Measurements from ENCODE around the gene CD70.
"Not testable (repeated sequence)": the region's sequence is repeated elsewhere in the genome, so short reads cannot be mapped to it uniquely, and the experiment has no call there.

CD70 gene

GRCh38 chr19:6568816-6569215 lies 22.1 kb downstream of the CD70 start:
- peak; percentile 77 to 82 for DNase-seq

DNA sequence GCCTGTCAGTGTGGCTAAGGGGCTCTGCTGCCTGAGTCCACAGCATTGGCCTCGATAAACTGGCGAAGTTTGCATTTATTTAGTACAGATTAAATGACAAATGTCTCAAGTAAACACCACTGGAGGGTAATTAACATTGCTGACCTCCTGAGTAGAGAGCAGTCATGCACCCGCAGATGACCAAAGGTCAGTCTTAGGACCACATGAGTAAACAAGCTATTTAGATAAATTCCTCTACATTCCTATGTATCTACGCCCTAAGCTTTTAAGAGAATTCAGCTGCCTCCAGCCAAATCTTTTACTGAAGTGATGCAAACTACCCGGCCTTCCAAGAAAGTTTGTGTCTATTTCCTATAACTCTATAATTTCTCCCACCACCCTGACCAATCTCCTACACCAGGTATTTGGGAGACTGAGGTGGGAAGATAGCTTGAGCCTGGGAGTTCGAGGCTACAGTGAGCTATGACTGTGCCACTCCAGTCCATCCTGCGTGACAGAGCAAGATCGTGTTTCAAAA lies 22.9 kb downstream of the CD70 start:
- no peak for DNase-seq

- DNase-seq = not testable (repeated sequence)
Measured at GRCh38 chr19:6566727-6567126, 24.2 kb downstream of the CD70 start.

GRCh38 chr19:6564393-6564792 lies 26.6 kb downstream of the CD70 start:
- peak; percentile 14 to 47 for DNase-seq

GRCh38 chr19:6562437-6562836 lies 28.5 kb downstream of the CD70 start:
- DNase-seq = not testable (repeated sequence)

DNA sequence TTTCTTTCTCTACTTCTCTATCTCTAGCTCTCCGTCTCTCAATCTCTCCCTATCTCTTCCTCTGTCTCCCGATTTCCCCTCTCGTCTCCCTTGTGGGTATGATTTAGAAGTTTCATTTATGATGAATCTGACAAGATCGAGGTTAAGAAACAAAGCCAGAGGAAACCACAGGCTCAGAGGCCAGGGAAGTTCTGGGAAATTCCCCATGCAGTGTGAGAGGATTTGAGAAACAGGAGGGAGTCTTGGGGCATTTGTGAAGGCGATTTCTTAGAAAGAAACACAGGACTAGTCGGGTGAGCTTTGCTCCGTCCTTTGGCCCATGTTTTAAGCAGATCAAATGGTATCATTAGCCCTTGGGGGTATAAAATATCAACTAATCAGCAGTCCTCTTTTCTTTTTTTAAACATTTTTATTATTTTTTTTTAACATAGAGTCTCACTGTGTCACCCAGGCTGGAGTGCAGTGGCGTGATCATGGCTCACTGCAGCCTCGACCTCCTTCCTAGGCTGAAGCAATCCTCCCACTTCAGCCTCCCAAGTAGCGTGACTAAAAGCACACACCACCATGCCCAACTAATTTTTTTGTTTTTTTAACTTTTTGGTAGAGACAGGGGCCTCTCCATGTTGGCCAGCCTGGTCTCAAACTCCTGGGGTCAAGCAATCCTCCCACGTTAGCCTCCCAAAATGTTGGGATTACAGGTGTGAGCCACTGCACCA lies 34.3 kb downstream of the CD70 start:
- no peak for DNase-seq

- DNase-seq = no peak
Measured at GRCh38 chr19:6556043-6556449, 34.9 kb downstream of the CD70 start.

- DNase-seq = no peak
Measured at GRCh38 chr19:6551607-6552450, 39.1 kb downstream of the CD70 start.

GRCh38 chr19:6551091-6551490 lies 39.9 kb downstream of the CD70 start:
- no peak for DNase-seq

- peak; percentile 33 to 58 for DNase-seq
Measured at GRCh38 chr19:6550679-6551078, 40.3 kb downstream of the CD70 start.

DNA sequence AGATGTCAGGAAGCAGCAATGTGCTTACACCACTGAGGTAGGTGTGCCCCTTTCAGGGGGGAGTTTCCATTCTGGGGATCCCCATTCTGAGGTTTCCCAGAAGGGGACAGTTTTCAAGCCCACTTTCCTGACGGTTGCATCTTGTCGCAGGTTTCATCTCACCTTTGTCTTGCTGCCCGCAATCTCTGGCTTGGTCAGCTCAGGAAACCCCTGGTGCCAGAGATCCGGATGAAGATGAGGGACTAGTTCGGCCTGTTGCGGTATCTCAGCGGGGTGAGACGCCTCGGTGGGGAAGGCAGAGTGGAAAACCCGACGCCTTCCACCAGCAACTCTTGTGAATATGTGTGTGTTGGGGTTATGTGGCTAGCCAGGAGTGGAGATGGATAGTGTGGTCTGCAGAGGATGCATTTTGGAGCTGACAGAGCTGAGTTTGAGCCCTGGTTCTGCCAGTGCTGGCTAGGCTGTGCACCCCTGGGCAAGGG lies 47.0 kb downstream of the CD70 start:
- no peak for DNase-seq

- DNase-seq = no peak
Measured at GRCh38 chr19:6540918-6541689, 49.8 kb downstream of the CD70 start.

DNA sequence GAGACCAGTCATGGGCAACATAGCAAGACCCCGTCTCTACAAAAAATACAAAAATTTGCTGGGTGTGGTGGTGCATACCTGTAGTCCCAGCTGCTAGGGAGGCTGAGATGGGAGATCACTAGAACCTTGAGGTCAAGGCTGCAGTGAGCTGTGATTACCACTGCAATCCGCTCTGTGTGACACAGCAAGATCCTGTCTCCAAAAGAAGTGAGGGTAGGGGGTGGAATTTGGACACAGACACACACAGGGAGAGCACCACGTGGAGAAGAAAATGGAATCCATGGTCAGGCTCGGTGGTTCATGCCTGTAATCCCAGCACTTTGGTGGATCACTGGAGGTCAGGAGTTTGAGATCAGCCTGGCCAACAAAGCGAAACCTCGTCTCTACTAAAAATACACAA lies 51.4 kb downstream of the CD70 start:
- DNase-seq = no peak
